Smooth muscle cell (in vitro differentiated cells): ENCODE data around the gene OR10V1. TPM values are rescaled to one million over a fixed set of nuclear protein-coding genes. Genes with fewer than 3 reads are reported as not detected.

Experiments
- DNase-seq: peaks from one replicate; lab custom pipeline; 2025; ENCODE audit not compliant: unreplicated experiment; lab: John Stamatoyannopoulos, UW
- H2AFZ ChIP-seq: fragments of 200-600 bp; sonication (generic); 2 replicates; pipeline ENCODE4 v1.6.0; 2016; ENCODE audit warnings: antibody characterized with exemption, low read depth, mild to moderate bottlenecking
- H3F3A ChIP-seq: fragments of 200-600 bp; sonication (generic); 2 replicates; pipeline ENCODE4 v1.6.0; 2017; ENCODE audit warnings: antibody characterized with exemption, low read depth
- H3K27ac ChIP-seq: fragments of 200-600 bp; sonication (generic); 2 replicates; pipeline ENCODE4 v1.5.1; 2016; ENCODE audit warnings: low read depth, mild to moderate bottlenecking
- H3K27me3 ChIP-seq: fragments of 200-600 bp; sonication (generic); 2 replicates; pipeline ENCODE4 v1.6.1; 2016; ENCODE audit warnings: low read depth, mild to moderate bottlenecking
- H3K36me3 ChIP-seq: fragments of 200-600 bp; sonication (generic); 2 replicates; pipeline ENCODE4 v1.5.1; 2016; ENCODE audit warnings: low read depth
- H3K4me1 ChIP-seq: fragments of 200-600 bp; sonication (generic); 2 replicates; pipeline ENCODE4 v1.5.1; 2016; ENCODE audit warnings: low read depth
- H3K4me2 ChIP-seq: fragments of 200-600 bp; sonication (generic); 2 replicates; pipeline ENCODE4 v1.6.0; 2016; ENCODE audit warnings: mild to moderate bottlenecking
- H3K4me3 ChIP-seq: fragments of 200-600 bp; sonication (generic); 2 replicates; pipeline ENCODE4 v1.5.1; 2016; ENCODE audit warnings: mild to moderate bottlenecking
- H3K79me2 ChIP-seq: fragments of 200-600 bp; sonication (generic); 2 replicates; pipeline ENCODE4 v1.6.0; 2016; ENCODE audit warnings: low read depth, mild to moderate bottlenecking
- H3K9ac ChIP-seq: fragments of 200-600 bp; sonication (generic); 2 replicates; pipeline ENCODE4 v1.6.0; 2016; ENCODE audit warnings: low read depth
- H3K9me3 ChIP-seq: fragments of 200-600 bp; sonication (generic); replicated peaks from 2 replicates; pipeline ENCODE4 v1.5.1; 2016; ENCODE audit warnings: low read depth
- H4K20me1 ChIP-seq: fragments of 200-600 bp; sonication (generic); 2 replicates; pipeline ENCODE4 v1.6.0; 2016; ENCODE audit warnings: low read depth
- WGBS: methylation state at CpG from one replicate; pipeline ENCODE4 v1.1.7; 2016; ENCODE audit warnings: low lambda C conversion rate; 5-methylcytosine and 5-hydroxymethylcytosine counted together
- polyA plus RNA-seq: library from polyadenylated mRNA; unstranded; fragments of >200 nt; fragmentation: Nextera tagmentation; extraction: Ambion mirVana; gene quantifications from 2 replicates; pipeline ENCODE4 v1.2.1, GENCODE V29; 2016
- total RNA-seq: library from RNA; depleted of rRNA; stranded (reverse); fragments of >200 nt; gene quantifications from 2 replicates; pipeline ENCODE4 v1.2.3, GENCODE V29; 2014
- TF ChIP-seq, protein P1 (sequence below): fragments of 200-600 bp; sonication (generic); IDR thresholded peaks from 2 replicates; pipeline ENCODE4 v1.5.1; 2017; ENCODE audit warnings: borderline replicate concordance, mild to moderate bottlenecking, antibody characterized with exemption; ENCODE audit not compliant: insufficient read depth, poor library complexity, severe bottlenecking

Gene OR10V1
- total and polyA plus RNA-seq, 2 experiments from 2014 or later, result not detected

DNA sequence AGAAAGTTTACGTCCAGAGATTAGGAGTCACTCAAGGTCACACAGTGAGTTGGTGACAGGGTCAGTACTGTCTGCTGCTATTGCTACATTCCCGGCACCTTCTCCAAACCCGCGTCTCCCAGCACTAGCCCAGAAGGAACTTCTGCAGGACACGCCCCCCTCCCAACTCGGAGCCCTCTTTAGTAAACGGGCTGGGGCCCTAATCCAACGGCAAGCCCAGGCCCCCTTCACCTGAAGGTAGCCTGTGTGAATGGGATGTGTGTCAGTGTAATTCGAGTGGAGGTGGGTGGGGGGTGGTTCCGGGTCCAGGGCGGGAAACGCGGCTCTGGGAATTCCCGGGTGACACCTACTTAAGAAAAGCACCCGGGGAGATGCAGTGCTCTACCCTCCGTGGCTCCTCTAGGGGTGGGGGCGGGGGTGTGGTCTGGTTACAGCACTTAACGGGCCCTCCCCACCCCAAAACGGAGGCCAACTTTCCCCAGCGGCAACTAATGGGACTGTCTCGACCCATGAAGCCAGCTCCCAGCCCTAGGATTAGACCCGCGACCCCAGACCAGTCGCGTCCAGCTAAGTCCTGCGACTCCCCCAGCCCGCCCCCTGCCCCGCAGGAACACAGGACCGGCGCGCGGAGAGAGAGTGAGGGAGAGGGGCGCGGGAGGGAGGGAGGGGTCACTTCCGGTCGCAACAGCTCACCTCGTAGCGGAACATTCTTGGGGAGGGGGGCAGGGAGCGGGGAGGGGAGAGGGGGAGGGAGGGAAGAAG lies 45.3 kb downstream of the OR10V1 start:
- DNase-seq, result peak; percentile 66
- H3K4me2 ChIP-seq, result peak overlapping the region; percentile 83
- H3K27ac ChIP-seq, result peak overlapping the region; percentile 100
- no peaks in the 10 kb centered on the region for H3K9me3 ChIP-seq
- peaks cover 50% of the 10 kb centered on the region for H3K79me2 ChIP-seq
- peak overlapping the region; percentile 95 for H3K9ac ChIP-seq
- H3K36me3 ChIP-seq, result peaks cover 9% of the 10 kb centered on the region
- TF ChIP-seq, protein P1, sequence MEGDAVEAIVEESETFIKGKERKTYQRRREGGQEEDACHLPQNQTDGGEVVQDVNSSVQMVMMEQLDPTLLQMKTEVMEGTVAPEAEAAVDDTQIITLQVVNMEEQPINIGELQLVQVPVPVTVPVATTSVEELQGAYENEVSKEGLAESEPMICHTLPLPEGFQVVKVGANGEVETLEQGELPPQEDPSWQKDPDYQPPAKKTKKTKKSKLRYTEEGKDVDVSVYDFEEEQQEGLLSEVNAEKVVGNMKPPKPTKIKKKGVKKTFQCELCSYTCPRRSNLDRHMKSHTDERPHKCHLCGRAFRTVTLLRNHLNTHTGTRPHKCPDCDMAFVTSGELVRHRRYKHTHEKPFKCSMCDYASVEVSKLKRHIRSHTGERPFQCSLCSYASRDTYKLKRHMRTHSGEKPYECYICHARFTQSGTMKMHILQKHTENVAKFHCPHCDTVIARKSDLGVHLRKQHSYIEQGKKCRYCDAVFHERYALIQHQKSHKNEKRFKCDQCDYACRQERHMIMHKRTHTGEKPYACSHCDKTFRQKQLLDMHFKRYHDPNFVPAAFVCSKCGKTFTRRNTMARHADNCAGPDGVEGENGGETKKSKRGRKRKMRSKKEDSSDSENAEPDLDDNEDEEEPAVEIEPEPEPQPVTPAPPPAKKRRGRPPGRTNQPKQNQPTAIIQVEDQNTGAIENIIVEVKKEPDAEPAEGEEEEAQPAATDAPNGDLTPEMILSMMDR, result no peak
- no peaks in the 10 kb centered on the region for H3K27me3 ChIP-seq
- H2AFZ ChIP-seq, result peak overlapping the region; percentile 67
- H4K20me1 ChIP-seq, result peaks cover 28% of the 10 kb centered on the region
- under 1% methylated on average over 24 of the region's 39 CpGs for WGBS
- peaks cover 7% of the 10 kb centered on the region for H3F3A ChIP-seq
- H3K4me1 ChIP-seq, result peaks cover 12% of the 10 kb centered on the region
- H3K4me3 ChIP-seq, result peak overlapping the region; percentile 97

DNA sequence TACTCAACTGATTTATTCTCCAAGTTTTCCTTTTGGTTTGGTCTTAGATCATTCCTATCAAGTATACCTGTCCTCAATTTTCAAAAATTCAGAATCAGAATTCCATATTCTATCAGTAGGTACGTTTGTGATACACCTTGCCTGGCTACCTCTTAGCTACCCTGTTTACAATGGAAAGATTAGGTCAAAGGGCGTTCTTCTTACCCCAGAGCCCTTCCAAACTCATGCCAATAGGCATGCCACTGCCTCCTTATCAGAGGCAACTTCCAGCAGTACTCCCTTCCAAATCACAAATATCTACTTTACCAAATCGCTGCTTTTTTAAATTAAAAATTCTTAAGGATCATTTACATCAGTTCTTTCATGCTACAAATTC lies 45.8 kb downstream of the OR10V1 start:
- Histone ChIP-seq H3K9me3 (no peaks in the 10 kb centered on the region), H2AFZ (no peak overlapping the region), H3K36me3 (peaks cover 9% of the 10 kb centered on the region), H3K27me3 (no peaks in the 10 kb centered on the region), H3K4me3 (peak overlapping the region; percentile 97), H4K20me1 (peaks cover 33% of the 10 kb centered on the region), H3K9ac (peak overlapping the region; percentile 95), H3K4me1 (peaks cover 12% of the 10 kb centered on the region), H3K79me2 (peaks cover 55% of the 10 kb centered on the region), H3F3A (peaks cover 7% of the 10 kb centered on the region), H3K27ac (peak overlapping the region; percentile 100), H3K4me2 (peak overlapping the region; percentile 83)
- no peak for DNase-seq
- 36% methylated on average over 3 of the region's 3 CpGs for WGBS
- TF ChIP-seq, protein P1, result no peak

DNA sequence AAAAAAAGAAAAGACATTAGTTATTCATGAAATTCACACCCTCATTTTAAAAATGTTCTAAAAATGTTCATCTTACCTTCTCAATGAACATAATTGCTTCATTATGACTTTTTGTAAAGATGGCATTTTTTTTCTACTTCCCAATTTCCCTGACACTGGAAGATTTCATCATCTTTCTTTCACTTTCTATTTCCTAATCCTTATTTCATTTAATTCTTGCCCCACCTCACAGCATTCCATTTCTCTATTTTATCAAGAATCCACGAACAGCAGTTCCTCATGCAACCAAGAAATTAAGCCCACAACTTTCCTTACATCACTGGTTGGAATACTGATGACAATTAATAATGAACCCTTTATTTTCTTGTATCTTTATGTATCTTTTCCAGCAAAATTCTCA lies 46.7 kb downstream of the OR10V1 start:
- Histone ChIP-seq H3K4me1 (peaks cover 12% of the 10 kb centered on the region), H3K9ac (no peak overlapping the region), H3K4me2 (peak overlapping the region; percentile 83), H3K4me3 (no peak overlapping the region), H3K79me2 (peaks cover 63% of the 10 kb centered on the region), H3K27ac (no peak overlapping the region), H2AFZ (no peak overlapping the region), H3K27me3 (no peaks in the 10 kb centered on the region), H3K9me3 (no peaks in the 10 kb centered on the region), H3F3A (peaks cover 7% of the 10 kb centered on the region), H4K20me1 (peaks cover 41% of the 10 kb centered on the region), H3K36me3 (peaks cover 15% of the 10 kb centered on the region)
- WGBS, result 86% methylated on average over 1 of the region's 1 CpG
- no peak for DNase-seq
- TF ChIP-seq, protein P1, result no peak

Other genes with a start within 250 kb of the OR10V1 start
- not detected in 2 replicates for gene OR4D10, start 240.5 kb downstream of the OR10V1 start, total RNA-seq
- gene OR4D10, start 240.5 kb downstream of the OR10V1 start, polyA plus RNA-seq, result not detected in 2 replicates
- not detected in 2 replicates for gene OR4D11, start 210.3 kb downstream of the OR10V1 start, total RNA-seq
- not detected in 2 replicates for gene OR4D11, start 210.3 kb downstream of the OR10V1 start, polyA plus RNA-seq
- gene OR4D9, start 202.3 kb downstream of the OR10V1 start, total RNA-seq, result not detected in 2 replicates
- not detected in 2 replicates for gene OR4D9, start 202.3 kb downstream of the OR10V1 start, polyA plus RNA-seq
- gene OSBP, start 98.1 kb downstream of the OR10V1 start, total RNA-seq, result 40.0 and 47.2 TPM in 2 replicates
- 32.0 and 35.9 TPM in 2 replicates for gene OSBP, start 98.1 kb downstream of the OR10V1 start, polyA plus RNA-seq
- 18.0 and 35.2 TPM in 2 replicates for gene PATL1, start 44.8 kb downstream of the OR10V1 start, total RNA-seq
- 16.3 and 16.5 TPM in 2 replicates for gene PATL1, start 44.8 kb downstream of the OR10V1 start, polyA plus RNA-seq
- gene STX3, start 41.5 kb upstream of the OR10V1 start, total RNA-seq, result 41.0 and 52.2 TPM in 2 replicates
- gene STX3, start 41.5 kb upstream of the OR10V1 start, polyA plus RNA-seq, result 24.1 and 26.6 TPM in 2 replicates
- 23.7 and 32.9 TPM in 2 replicates for gene MRPL16, start 96.9 kb upstream of the OR10V1 start, total RNA-seq
- 45.7 and 48.9 TPM in 2 replicates for gene MRPL16, start 96.9 kb upstream of the OR10V1 start, polyA plus RNA-seq
- not detected in 2 replicates for gene CBLIF, start 131.7 kb upstream of the OR10V1 start, total RNA-seq
- gene CBLIF, start 131.7 kb upstream of the OR10V1 start, polyA plus RNA-seq, result not detected in 2 replicates
- 4.3 and 11.1 TPM in 2 replicates for gene TCN1, start 152.6 kb upstream of the OR10V1 start, total RNA-seq
- gene TCN1, start 152.6 kb upstream of the OR10V1 start, polyA plus RNA-seq, result not detected in 2 replicates
- not detected in 2 replicates for gene OOSP3, start 164.9 kb upstream of the OR10V1 start, total RNA-seq
- gene OOSP3, start 164.9 kb upstream of the OR10V1 start, polyA plus RNA-seq, result not detected in 2 replicates
- gene OOSP1, start 224.6 kb upstream of the OR10V1 start, total RNA-seq, result not detected in 2 replicates
- not detected in 2 replicates for gene OOSP1, start 224.6 kb upstream of the OR10V1 start, polyA plus RNA-seq